ENCODE measurements around the gene ZNF223.

The ZNF223 gene

GRCh38 chr19:44072543-44073401 lies 20.9 kb downstream of the ZNF223 start:
- DNase-seq, result peak in 1 of 2 experiments; percentile 6

- no peak for DNase-seq
Measured at GRCh38 chr19:44076325-44076724, 24.5 kb downstream of the ZNF223 start.

- no peak for DNase-seq
Measured at GRCh38 chr19:44092108-44092507, 40.3 kb downstream of the ZNF223 start.

DNA sequence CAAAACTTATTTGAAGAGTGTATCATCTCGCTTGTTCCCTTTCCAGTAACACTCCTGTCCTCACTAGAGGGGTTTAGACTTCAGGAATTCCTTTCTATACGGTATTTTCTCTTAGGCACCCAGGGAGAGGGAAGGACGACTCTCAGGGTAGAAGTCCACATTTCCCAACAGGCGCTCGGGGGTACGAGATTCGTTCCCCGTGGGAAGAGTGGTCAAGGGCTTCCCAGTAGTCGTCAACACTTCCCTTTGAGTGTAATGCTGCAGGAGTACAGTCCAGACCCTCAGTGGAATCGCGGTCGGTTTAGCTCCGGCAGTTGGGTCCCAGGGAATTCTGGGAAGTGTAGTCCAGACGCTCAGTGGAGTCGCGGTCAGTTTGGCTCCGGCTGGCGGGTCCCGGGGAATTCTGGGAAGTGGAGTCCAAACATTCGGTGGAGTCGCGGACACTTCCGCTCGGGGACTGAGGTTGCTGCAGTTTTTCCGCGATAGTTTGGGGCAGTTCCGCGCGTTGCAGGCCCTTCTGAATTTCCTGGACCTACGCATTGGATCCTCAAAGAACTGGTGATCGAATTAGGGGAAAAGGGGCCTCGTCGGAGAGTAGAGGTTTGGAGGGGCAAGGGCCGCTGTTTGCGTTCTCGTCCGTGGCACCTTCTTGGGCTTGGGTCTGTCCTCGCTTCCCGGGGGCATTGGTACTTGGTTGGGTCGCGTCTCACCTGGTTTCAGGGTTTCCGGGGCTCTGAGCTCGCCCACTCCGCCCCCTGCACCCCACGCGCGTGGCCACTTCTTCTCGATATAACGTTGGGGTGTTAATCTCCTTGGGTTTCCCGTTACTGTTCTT lies 42.3 kb downstream of the ZNF223 start, which contains the start of gene ZNF224:
TSS of gene ZNF224 (plus strand) at position 431 of the 835 bp plus-strand sequence. CDS start 3,513 bp downstream, outside the sequence.
- peak; percentile 85 to 91 for DNase-seq

- no peak for DNase-seq
Measured at GRCh38 chr19:44107751-44108150, 55.9 kb downstream of the ZNF223 start.

DNA sequence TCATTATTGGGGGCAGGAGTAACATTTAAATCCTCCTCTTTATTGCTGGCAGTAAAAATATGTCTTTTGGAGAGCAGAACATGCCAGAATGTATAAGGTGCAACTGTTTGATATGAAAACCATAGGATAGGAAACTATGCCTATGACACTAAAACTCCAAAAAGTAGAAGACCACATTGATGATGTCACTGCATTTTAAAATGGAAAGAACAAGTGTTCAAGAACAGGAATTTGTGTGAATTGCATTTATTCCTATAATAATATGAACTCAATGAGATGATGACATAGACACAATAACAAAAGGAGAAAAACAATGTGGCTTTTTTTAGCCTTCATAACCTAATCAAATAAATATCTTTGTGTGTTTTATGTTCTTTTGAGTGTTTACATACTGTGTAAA lies 57.6 kb downstream of the ZNF223 start:
- no peak for DNase-seq

DNA sequence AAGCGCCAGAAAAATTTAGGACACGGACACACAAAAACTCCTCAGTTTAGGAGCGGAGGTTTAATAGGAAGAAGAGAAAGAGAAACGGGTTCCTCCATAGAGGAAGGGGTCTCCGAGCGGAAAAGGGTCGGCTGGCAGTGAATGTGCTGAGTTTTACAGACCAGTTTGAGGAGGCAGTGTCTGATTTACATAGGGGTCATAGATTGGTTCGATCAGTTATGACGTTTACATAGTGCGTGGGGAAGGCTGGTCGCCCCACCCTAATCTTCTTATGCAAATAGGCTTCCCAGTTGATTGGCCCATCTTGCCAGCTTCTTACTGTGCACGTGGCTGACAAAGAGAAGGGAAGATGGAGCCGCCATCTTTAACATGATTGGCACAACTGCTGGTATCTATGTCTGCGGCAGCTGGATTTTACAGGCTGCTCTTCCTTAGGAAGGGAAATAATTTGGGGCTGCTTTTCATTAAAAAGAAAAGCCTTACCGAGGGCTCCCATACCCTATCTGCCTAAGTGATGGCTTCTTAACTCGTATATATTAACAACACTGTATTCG lies 60.2 kb downstream of the ZNF223 start:
- peak; percentile 21 to 26 for DNase-seq

DNA sequence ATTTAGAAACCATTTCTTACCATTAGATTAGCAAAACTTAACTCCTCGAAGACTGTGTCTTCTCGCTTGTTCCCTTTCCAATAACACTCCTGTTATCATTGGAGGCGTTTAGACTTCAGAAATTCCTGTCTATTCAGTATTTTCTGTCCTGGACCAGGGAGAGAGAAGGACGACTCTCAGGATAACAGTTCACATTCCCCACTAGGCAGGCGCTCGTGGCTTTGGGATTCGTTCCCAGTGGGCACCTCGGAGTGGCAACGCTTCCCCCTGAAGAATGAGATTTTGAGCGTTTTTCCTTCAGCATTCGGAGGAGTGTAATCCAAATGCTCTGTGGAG lies 60.9 kb downstream of the ZNF223 start:
- DNase-seq, result no peak

DNA sequence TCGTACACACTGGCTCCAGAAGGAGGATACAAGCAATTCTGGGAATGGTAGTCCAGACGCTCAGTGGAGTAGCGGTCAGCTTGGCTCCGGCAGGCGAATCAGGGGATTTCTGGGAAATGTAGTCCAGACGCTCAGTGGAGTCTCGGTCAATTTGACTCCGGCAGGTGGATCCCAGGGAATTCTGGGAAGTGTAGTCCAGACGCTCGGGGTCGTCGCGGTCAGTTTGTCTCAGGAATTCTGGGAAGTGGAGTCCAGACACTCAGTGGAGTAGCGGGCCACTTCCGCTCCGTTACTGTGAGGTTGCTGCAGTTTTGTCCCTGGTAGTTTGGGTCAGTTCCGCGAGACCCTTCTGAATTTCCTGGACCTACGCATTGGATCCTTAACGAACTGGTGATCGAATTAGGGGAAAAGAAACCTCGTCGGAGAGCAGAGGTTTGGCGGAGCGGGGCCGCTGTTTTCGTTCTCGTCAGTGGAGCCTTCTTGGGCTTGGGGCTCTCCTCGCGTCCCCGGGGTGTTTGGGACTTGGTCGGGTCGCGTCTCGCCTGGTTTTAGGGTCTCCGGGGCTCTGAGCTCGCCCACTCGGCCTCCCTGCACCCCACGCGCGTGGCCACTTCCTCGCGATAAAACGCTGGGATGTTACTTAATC lies 61.4 kb downstream of the ZNF223 start, which contains the start of gene ZNF225:
TSS of gene ZNF225 (plus strand) at position 262 of the 646 bp plus-strand sequence. CDS start 2,429 bp downstream, outside the sequence.
- peak; percentile 94 to 98 for DNase-seq

DNA sequence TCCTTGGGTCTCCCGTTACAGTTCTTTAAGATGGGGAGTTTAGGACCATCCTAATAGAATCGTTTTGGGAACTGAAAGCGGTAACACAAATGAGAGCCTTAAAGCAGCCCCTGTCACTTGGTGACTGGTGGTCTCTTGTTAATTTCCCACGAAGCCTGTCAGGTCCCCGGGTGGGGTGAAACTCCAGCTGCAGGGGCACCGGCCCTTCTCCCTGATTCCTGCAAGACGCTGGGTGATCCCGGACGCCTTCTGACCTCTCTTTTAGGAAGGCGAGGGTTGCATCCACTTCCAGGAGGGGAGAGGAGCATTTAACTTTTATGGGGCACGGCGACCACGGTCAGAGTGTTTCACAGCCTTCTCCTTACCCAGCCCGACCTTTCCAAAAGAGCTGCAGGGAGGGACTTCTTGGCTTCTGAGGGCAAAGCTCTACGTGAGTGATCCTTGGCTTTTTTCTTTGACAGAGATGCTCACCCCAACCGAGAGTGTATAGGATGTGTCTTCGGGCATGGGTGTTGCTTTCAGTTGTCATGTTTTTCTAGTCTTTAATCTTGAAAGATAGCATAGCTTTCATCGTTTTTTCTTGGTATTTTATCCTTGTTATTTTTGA lies 62.1 kb downstream of the ZNF223 start:
- DNase-seq, result no peak
